Measurements from ENCODE around the gene MUSTN1. TPM values are rescaled to one million over a fixed set of nuclear protein-coding genes. Genes with fewer than 3 reads are reported as not detected.

Gene MUSTN1
- total RNA-seq, 2 experiments from 2014 or later, result 0.40 to 3.0 TPM

DNA sequence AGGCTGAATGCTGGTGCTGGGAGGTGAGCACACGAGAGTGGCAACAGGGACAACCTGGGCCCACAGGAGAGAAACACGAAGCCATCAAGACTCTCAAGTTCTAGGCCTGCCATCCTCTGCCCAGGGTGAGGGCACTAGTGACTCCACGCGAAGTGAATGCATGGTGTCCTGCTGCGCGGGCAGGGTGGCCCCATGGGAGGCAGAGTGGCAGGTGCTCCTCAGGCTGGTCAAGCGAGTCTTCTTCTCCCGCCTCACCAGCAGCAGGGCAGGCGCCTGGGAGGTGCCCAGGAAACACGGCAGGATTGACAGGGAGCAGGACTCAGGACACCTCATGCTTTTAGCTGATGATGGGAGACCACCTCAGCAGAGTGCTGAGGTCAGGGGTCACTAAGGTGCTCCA is 35.7 kb upstream of the MUSTN1 start:
- Mint-ChIP-seq H3K27me3 (no peaks in the 10 kb centered on the region), H3K27ac (no peak overlapping the region), H3K36me3 (peaks cover 20% of the 10 kb centered on the region), H3K9me3 (ENCODE audit: low read depth) (peaks cover 8% of the 10 kb centered on the region), H3K4me1 (peaks cover 24% of the 10 kb centered on the region), H3K4me3 (no peak overlapping the region)
- CTCF ChIA-PET, result no interaction called here
- DNase-seq (no peak), ATAC-seq (no peak)

DNA sequence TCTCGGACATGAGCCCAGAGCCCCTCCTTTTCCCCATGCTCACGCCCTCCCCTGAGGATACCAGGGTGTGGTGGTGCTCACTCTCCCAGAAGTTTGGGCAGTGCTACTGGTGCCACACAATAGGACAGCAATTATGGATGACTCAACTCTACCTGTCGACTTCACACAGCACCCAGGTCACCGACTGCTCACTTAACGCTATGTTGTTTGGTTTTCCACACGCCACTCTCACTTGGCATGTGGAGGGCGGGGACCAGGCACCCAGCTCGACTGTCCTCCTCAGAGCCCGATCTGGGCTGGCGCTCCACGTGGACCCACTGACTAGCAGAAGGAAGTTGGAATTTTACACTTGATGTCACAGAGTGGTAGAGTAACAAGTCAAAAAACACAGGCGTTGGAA is 31.6 kb upstream of the MUSTN1 start:
- H3K27me3 Mint-ChIP-seq, result no peaks in the 10 kb centered on the region
- H3K27ac Mint-ChIP-seq, result no peak overlapping the region
- no peak overlapping the region for H3K4me3 Mint-ChIP-seq
- no peak for ATAC-seq
- H3K9me3 Mint-ChIP-seq (ENCODE audit: low read depth), result peaks cover 13% of the 10 kb centered on the region
- no peak for DNase-seq
- H3K4me1 Mint-ChIP-seq, result peaks cover 3% of the 10 kb centered on the region
- peaks cover 44% of the 10 kb centered on the region for H3K36me3 Mint-ChIP-seq
- CTCF ChIA-PET, result no interaction called here

DNA sequence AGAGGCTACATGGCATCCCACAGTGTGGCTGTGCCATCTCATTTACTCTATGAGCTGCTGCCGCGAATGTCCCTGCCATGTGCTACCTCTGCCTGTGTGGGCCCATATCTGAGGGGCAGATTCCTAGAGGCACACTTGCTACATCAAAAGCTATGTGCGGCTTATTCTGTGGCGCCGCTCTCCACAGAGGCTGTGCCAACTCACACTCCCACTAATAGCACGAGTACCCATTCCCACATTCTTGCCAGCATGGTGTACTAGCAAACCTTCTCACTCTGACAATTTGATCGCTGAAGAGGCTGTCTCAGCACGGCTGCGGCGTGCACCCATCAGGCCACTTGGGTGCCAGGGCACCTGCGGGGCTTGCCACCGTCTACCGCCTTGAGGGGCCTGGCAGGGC is 31.2 kb upstream of the MUSTN1 start:
- H3K4me1 Mint-ChIP-seq, result peaks cover 3% of the 10 kb centered on the region
- no peak overlapping the region for H3K4me3 Mint-ChIP-seq
- ATAC-seq (no peak), DNase-seq (no peak)
- peaks cover 44% of the 10 kb centered on the region for H3K36me3 Mint-ChIP-seq
- no peak overlapping the region for H3K27ac Mint-ChIP-seq
- H3K9me3 Mint-ChIP-seq (ENCODE audit: low read depth), result peaks cover 13% of the 10 kb centered on the region
- CTCF ChIA-PET, result no interaction called here
- H3K27me3 Mint-ChIP-seq, result no peaks in the 10 kb centered on the region

DNA sequence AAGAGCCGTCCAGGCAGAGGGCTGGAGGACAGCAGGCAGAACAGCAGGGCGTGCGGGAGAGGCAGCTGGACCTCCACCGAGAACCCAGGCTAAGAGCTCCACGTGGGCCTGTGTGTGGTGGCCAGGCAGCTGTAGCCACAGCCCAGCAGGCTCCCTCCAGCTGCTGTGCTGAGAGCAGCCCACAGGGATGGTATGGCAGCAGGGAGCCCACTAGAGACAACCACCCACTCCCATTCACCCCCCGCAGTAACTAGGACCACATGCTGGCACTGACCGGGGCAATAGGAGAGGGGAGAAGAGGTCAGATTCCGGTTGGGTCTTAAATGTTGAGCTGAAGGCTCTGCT is 25.6 kb upstream of the MUSTN1 start:
- DNase-seq (no peak), ATAC-seq (no peak)
- peaks cover 23% of the 10 kb centered on the region for H3K36me3 Mint-ChIP-seq
- no peak overlapping the region for H3K4me3 Mint-ChIP-seq
- H3K4me1 Mint-ChIP-seq, result no peaks in the 10 kb centered on the region
- CTCF ChIA-PET, result no interaction called here
- H3K27ac Mint-ChIP-seq, result no peak overlapping the region
- H3K27me3 Mint-ChIP-seq, result no peaks in the 10 kb centered on the region
- H3K9me3 Mint-ChIP-seq (ENCODE audit: low read depth), result peaks cover 5% of the 10 kb centered on the region

DNA sequence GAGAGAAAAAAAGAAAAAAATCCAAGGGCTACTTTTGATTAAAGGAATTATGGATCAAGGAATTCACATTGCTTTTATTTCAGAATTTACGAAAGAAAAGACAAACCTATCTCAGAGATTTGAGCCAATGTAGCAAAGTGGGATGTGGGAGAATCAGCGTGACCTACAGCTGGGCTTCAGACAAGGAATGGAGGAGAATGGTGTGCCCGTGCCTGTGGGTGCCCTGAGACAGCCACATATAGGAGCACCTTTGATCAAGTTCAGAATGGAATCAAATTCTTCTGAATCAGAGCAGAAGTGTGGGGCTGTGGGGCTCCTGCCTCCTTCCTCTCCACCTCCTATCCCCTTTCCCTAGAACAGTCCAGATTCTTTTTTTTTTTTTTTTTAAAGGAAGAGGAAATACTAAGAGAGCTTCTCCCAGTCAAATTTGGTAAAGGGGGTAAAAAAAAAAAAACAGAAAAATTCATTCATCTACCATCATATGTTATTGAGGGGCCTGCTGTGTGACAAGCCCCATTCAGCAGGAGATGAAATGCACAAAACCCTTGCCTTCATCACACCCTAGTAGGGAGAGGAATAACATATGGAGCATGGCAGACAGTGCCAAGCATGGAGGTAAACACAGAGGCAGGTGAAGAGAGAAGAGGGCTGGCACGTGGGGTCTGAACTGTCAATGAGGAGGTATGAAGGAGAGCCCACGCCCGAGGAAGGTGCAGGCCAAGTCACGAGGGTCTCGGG is 25.0 kb upstream of the MUSTN1 start:
- no peak for DNase-seq
- Mint-ChIP-seq H3K27me3 (no peaks in the 10 kb centered on the region), H3K27ac (no peak overlapping the region), H3K4me3 (no peak overlapping the region), H3K9me3 (ENCODE audit: low read depth) (peaks cover 2% of the 10 kb centered on the region), H3K36me3 (peaks cover 19% of the 10 kb centered on the region), H3K4me1 (no peaks in the 10 kb centered on the region)
- ATAC-seq, result no peak
- CTCF ChIA-PET, result no interaction called here

DNA sequence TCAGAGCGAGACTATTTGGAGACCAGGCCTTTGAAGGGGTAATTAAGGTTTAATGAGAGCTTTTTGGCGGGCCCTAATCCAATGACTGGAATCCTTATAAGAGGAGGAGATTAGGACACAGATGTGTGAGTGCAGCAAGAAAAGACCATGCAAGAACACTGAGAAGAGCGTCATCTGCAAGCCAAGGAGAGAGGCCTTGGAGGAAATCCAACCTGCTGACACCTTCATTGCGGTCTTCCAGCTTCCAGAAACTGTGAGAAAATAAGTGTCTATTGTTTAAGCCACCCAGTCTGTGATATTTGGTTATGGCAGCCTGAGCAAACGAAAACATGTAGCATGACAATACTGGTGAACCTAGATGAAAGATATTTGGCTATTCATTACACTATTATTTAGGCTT is 23.0 kb upstream of the MUSTN1 start:
- Mint-ChIP-seq H3K9me3 (ENCODE audit: low read depth) (peaks cover 2% of the 10 kb centered on the region), H3K27ac (no peak overlapping the region), H3K36me3 (peaks cover 3% of the 10 kb centered on the region), H3K4me1 (no peaks in the 10 kb centered on the region), H3K4me3 (no peak overlapping the region), H3K27me3 (no peaks in the 10 kb centered on the region)
- CTCF ChIA-PET, result no interaction called here
- ATAC-seq (no peak), DNase-seq (no peak)

DNA sequence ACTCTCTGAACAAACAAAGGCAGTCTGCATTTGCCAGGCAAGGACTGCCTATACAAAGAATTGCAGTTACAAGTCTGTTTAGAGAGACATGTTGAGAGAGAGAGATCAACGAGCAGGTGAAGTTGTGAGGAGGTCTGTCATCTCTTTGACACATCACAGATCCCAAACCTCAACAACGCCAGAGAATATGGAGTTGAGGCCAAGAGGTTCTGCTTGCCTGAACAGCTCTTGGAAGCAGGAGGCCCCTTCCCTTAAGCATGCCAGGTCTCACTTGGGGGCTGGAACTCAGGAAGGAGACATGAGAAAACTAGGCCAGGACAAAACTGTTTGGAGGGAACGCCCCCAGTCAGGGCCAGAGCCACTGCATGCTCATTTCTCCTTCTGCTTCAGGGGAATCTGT is 22.3 kb upstream of the MUSTN1 start:
- H3K4me1 Mint-ChIP-seq, result no peaks in the 10 kb centered on the region
- ATAC-seq (no peak), DNase-seq (no peak)
- no peak overlapping the region for H3K27ac Mint-ChIP-seq
- no peaks in the 10 kb centered on the region for H3K27me3 Mint-ChIP-seq
- CTCF ChIA-PET, result no interaction called here
- H3K9me3 Mint-ChIP-seq (ENCODE audit: low read depth), result no peaks in the 10 kb centered on the region
- H3K4me3 Mint-ChIP-seq, result no peak overlapping the region
- no peaks in the 10 kb centered on the region for H3K36me3 Mint-ChIP-seq

DNA sequence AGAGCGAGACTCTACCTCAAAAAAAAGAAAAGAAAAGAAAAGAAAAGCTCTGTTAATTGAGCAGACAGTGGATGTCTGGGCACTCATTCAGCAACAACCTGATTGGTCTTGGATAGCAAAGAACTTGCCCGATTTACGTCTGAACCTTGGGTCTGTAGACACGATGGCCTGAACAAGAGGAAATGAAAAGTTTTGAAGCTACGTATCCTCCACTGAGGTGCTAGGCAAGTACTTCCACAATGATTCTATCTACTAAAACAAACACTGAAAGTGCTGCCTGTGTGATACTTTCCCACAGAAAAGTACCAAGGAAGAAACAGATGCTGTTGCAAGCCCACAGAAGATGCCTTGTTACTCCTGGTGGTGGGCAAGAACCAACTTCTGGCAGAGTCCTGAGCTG is 21.8 kb upstream of the MUSTN1 start:
- Mint-ChIP-seq H3K9me3 (ENCODE audit: low read depth) (no peaks in the 10 kb centered on the region), H3K36me3 (no peaks in the 10 kb centered on the region), H3K27me3 (no peaks in the 10 kb centered on the region), H3K27ac (no peak overlapping the region), H3K4me3 (no peak overlapping the region), H3K4me1 (no peaks in the 10 kb centered on the region)
- no peak for DNase-seq
- CTCF ChIA-PET, result no interaction called here
- no peak for ATAC-seq

DNA sequence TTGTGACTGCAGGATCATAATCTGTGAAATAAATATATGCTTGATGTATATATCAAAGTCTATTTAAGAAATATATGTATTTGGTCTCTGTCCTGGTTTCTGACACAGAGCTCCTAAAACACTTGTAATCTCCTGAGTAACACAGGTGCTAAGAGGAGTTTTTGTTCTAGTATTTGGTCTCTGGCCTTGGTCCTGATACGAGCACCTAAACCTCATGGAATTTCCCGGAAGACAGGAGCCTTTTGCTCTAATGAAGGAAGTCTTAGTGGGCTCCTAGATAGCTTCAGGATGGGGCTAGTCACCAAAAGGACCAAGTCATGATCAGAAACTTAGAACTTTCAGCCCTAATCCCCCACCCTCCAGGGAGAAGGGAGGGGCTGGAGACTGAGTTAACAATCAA is 19.2 kb upstream of the MUSTN1 start:
- ATAC-seq (no peak), DNase-seq (no peak)
- no peaks in the 10 kb centered on the region for H3K4me1 Mint-ChIP-seq
- CTCF ChIA-PET, result interaction anchor here (0.9 to 1.4 kb wide), 2 partner anchors 13 to 15 kb away, joined by 3 to 4 read pairs; no protein-coding TSS in a partner anchor
- H3K27me3 Mint-ChIP-seq, result no peaks in the 10 kb centered on the region
- no peak overlapping the region for H3K4me3 Mint-ChIP-seq
- no peak overlapping the region for H3K27ac Mint-ChIP-seq
- H3K36me3 Mint-ChIP-seq, result no peaks in the 10 kb centered on the region
- no peaks in the 10 kb centered on the region for H3K9me3 Mint-ChIP-seq (ENCODE audit: low read depth)

DNA sequence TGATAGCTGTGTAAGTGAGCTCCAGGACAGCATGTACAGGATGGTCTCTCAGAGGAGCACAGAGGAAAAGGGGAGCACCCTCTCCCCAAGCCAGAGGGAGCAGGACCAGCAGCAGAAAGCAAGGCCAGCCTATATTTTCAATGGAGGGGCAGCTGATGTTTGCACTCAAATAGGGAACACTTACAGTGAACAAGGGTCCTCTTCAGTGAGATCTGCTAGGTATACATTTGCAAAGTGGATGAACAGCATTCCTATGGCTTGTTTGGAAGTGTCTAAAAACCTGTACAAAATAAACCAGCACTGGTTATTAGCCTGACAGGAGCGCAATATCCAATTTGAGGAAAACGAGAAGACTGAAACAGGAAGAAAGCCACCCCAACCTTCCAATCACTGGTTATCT is 17.6 kb upstream of the MUSTN1 start:
- Mint-ChIP-seq H3K9me3 (ENCODE audit: low read depth) (no peaks in the 10 kb centered on the region), H3K4me3 (no peak overlapping the region), H3K4me1 (no peaks in the 10 kb centered on the region), H3K27me3 (no peaks in the 10 kb centered on the region), H3K27ac (no peak overlapping the region), H3K36me3 (no peaks in the 10 kb centered on the region)
- no peak for ATAC-seq
- no peak for DNase-seq
- CTCF ChIA-PET, result no interaction called here

DNA sequence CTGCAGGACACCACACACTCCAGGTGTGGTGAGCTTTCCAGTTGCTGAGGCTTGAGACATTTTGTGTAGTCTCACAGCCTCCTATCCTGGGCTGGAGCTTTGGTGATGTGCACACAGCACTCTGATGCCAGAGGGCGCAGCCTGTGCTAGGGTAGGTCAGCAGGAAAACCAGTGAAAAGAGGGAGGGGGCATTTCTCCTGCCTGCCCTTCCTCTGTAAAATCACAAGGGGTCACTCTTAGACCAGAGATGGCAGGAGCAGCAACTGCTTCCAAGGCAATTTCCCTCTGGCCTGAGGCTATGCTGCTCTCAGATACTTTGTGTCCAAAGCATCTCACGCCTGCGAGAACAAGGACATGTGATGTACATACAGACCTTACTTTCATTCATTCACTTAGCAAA is 16.5 kb upstream of the MUSTN1 start:
- Mint-ChIP-seq H3K9me3 (ENCODE audit: low read depth) (no peaks in the 10 kb centered on the region), H3K4me1 (peaks cover 6% of the 10 kb centered on the region), H3K27me3 (no peaks in the 10 kb centered on the region), H3K27ac (no peak overlapping the region), H3K36me3 (no peaks in the 10 kb centered on the region), H3K4me3 (no peak overlapping the region)
- ATAC-seq, result peak; percentile 63
- DNase-seq, result no peak
- CTCF ChIA-PET, result interaction anchor here (0.9 to 1.6 kb wide), 6 partner anchors 10 to 341 kb away, joined by 3 to 4 read pairs (median 3); no protein-coding TSS in a partner anchor

DNA sequence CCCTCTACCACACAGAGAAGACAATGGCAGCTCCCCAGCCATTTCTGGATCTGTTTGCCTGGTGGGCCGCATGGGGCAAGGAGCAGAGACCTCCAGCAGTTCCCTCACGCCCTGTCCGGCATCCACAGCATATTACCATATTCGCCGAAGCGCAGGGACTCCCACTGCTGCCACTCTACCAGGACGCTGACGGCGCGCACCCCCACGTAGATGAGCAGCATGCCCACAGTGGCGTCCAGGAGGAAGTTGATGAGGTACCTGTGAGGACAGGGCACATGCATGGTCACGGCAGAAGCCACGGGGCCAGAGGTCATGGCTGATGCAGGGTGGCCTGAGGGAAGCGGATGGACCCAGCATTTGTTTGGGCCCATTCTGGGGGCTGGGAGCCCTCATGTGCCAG is 14.8 kb upstream of the MUSTN1 start:
- ATAC-seq (no peak), DNase-seq (no peak)
- Mint-ChIP-seq H3K4me1 (peaks cover 6% of the 10 kb centered on the region), H3K36me3 (no peaks in the 10 kb centered on the region), H3K4me3 (no peak overlapping the region), H3K27me3 (no peaks in the 10 kb centered on the region), H3K27ac (no peak overlapping the region), H3K9me3 (ENCODE audit: low read depth) (no peaks in the 10 kb centered on the region)
- CTCF ChIA-PET, result interaction anchor here (0.9 kb wide), 1 partner anchor 44 kb away, joined by 3 read pairs; no protein-coding TSS in a partner anchor

DNA sequence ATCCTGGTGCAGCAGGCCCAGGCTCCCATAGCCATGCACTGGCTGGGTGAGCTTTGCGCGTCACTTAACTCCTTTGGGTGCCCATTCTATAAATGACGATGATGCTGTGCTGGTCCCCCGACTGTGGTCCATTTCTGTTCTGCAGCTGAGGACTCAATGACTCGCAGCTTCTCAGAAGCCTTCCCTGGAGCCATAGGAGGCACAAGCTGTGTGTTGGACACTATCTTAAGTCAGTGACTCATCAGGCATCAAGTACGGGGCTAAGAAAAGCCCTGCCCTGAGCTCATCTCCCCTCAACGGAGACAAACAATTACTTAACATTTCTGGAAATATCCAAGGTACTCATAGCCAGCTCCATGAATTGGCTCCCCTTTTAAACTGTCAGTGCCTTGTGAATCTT is 13.8 kb upstream of the MUSTN1 start:
- ATAC-seq, result no peak
- Mint-ChIP-seq H3K36me3 (no peaks in the 10 kb centered on the region), H3K27ac (no peak overlapping the region), H3K9me3 (ENCODE audit: low read depth) (no peaks in the 10 kb centered on the region), H3K4me3 (no peak overlapping the region), H3K27me3 (no peaks in the 10 kb centered on the region), H3K4me1 (peaks cover 6% of the 10 kb centered on the region)
- CTCF ChIA-PET, result interaction anchor here (0.6 to 0.8 kb wide), 3 partner anchors 9 to 1577 kb away, joined by 3 read pairs; no protein-coding TSS in a partner anchor
- DNase-seq, result no peak

DNA sequence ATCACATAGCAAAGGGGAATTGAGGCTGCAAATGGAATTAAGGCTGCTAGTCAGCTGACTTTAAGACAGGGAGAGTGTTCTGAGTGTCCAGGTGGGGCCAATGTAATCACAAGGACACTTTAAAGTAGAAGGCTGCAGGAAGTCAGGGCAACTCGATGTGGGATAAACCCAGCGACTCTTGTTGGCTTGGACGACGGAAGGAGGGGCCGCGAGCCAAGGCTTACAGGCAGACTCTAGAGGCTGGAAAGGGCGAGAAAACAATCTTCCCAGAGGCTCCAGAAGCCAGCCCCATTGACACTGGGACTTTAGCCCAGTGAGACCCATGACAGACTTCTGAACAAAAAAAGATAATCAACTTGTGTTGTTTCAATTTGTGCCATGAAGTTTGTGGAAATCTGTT is 12.9 kb upstream of the MUSTN1 start:
- no peak for DNase-seq
- Mint-ChIP-seq H3K27ac (no peak overlapping the region), H3K36me3 (no peaks in the 10 kb centered on the region), H3K9me3 (ENCODE audit: low read depth) (no peaks in the 10 kb centered on the region), H3K4me1 (peaks cover 6% of the 10 kb centered on the region), H3K27me3 (no peaks in the 10 kb centered on the region), H3K4me3 (no peak overlapping the region)
- no peak for ATAC-seq
- CTCF ChIA-PET, result interaction anchor here (0.6 to 1.3 kb wide), 2 partner anchors 27 to 1576 kb away, joined by 3 read pairs; no protein-coding TSS in a partner anchor

All from activated CD8-positive, alpha-beta memory T cell treated with anti-CD3 and anti-CD28 coated beads, Interleukin-2, amount 10 ng/mL, durations not matched to agents 7 days and 5 days (primary cell).